ENCODE data around the gene NT5DC2.

DNA sequence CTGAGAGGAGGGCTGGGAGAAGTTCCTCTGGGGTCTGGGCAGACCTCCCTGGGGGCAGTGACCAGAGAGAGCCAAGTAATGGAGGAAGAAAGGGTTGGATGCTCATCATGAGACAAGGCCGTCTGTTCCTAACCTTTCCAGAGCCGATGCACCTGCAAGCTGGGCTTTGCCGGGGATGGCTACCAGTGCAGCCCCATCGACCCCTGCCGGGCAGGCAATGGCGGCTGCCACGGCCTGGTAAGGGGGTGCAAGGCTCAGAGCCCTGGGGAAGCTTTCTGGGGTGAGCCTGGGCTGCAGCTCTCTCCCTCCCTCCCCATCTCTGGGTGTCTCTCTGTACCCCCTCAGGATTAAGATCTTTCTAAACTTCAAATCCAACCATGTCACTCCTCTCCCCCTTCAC, 22.1 kb downstream of the NT5DC2 start:
- no peak for TF ChIP-seq EP300 (IDR thresholded peaks at IDR 0.05)
- TF ChIP-seq, protein P1, sequence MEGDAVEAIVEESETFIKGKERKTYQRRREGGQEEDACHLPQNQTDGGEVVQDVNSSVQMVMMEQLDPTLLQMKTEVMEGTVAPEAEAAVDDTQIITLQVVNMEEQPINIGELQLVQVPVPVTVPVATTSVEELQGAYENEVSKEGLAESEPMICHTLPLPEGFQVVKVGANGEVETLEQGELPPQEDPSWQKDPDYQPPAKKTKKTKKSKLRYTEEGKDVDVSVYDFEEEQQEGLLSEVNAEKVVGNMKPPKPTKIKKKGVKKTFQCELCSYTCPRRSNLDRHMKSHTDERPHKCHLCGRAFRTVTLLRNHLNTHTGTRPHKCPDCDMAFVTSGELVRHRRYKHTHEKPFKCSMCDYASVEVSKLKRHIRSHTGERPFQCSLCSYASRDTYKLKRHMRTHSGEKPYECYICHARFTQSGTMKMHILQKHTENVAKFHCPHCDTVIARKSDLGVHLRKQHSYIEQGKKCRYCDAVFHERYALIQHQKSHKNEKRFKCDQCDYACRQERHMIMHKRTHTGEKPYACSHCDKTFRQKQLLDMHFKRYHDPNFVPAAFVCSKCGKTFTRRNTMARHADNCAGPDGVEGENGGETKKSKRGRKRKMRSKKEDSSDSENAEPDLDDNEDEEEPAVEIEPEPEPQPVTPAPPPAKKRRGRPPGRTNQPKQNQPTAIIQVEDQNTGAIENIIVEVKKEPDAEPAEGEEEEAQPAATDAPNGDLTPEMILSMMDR (IDR thresholded peaks at IDR 0.05): no peak
